Measurements from ENCODE around the gene DMC1. TPM values are rescaled to one million over a fixed set of nuclear protein-coding genes. Genes with fewer than 3 reads are reported as not detected.

The DMC1 gene
- total RNA-seq, 2 experiments from 2014 or later, result 12.3 to 12.5 TPM

- no peak for DNase-seq
- CTCF ChIA-PET, result interaction anchor here (1.1 to 1.9 kb wide), 2 partner anchors 13 kb away, joined by 3 to 4 read pairs; no protein-coding TSS in a partner anchor
- Mint-ChIP-seq H3K4me1 (peaks cover 53% of the 10 kb centered on the region), H3K27ac (no peak overlapping the region), H3K4me3 (no peak overlapping the region), H3K36me3 (ENCODE audit: low read depth) (peaks cover 80% of the 10 kb centered on the region), H3K27me3 (no peaks in the 10 kb centered on the region), H3K9me3 (no peaks in the 10 kb centered on the region)
- POLR2A ChIA-PET, result interaction anchor here (0.5 kb wide), 1 partner anchor 12 kb away, joined by 4 read pairs; no protein-coding TSS in a partner anchor
Observed at GRCh38 chr22:38489561-38490145, 80.3 kb downstream of the DMC1 start.

DNA sequence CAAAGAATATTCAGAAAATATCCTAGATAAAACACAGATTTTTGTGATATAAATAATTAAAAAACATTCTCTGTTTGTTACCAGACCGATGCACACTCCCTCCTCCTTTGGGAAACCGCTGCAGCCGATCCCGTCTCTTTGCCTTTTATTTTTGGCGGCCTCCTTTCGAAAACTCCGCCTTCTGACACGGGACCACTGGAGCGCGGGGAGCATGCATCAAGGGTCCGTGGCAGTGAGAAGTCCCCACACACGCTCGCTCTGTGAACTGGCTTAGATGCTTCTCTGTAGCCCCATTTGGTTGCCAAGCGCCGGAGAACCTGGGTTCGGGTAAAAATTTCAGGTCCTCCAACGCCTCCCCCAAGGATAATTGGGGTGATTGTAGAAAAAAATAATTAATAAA, 80.8 kb downstream of the DMC1 start:
- H3K9me3 Mint-ChIP-seq, result no peaks in the 10 kb centered on the region
- no peak for DNase-seq
- H3K36me3 Mint-ChIP-seq (ENCODE audit: low read depth), result peaks cover 79% of the 10 kb centered on the region
- no peak overlapping the region for H3K4me3 Mint-ChIP-seq
- POLR2A ChIA-PET, result interaction anchor here (0.5 kb wide), 1 partner anchor 13 kb away, joined by 4 read pairs; no protein-coding TSS in a partner anchor
- CTCF ChIA-PET, result no interaction called here
- H3K27ac Mint-ChIP-seq, result no peak overlapping the region
- peaks cover 52% of the 10 kb centered on the region for H3K4me1 Mint-ChIP-seq
- no peaks in the 10 kb centered on the region for H3K27me3 Mint-ChIP-seq

DNA sequence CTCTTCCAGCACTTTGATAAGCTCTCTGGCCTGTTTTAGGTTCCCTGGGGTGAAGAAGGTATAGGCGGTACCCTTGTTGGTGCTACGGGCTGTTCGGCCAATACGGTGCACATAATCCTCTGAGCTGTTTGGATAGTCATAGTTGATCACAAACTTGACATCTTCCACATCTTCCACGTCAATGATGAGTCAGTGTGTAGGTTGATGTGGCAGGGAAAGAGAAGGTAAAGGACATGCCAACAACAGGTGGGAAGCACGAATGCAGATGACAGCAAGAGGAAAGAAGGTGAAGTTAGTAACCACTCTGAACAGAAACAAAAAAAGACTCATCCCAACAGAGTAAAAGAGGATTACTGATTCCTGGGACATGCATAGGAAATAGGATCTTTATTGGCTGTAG, 82.0 kb downstream of the DMC1 start:
- CTCF ChIA-PET, result no interaction called here
- POLR2A ChIA-PET, result no interaction called here
- DNase-seq, result no peak
- Mint-ChIP-seq H3K4me1 (peaks cover 44% of the 10 kb centered on the region), H3K27me3 (no peaks in the 10 kb centered on the region), H3K9me3 (no peaks in the 10 kb centered on the region), H3K27ac (peak overlapping the region; percentile 7), H3K4me3 (no peak overlapping the region), H3K36me3 (ENCODE audit: low read depth) (peaks cover 79% of the 10 kb centered on the region)

DNA sequence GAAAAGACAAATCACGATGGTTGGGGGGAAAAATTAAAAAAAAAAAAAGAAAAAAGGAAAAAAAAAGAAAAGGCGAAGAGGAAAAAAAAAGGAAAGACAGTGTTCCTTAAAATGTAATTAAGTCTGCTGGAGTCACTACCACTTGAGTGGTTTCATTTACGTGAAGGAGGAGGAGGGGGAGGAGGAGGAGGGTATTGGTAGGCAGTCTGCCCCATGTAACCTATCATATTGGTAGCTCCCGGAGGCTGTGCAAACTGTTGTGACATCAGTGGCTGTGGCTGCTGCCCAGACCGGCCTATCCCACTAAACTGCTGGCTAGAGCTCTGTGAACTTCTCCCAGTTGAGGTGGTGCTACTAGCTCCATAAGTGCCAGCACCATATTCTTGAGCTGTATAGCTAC, 84.2 kb downstream of the DMC1 start:
- ChIA-PET POLR2A (no interaction called here), CTCF (interaction anchor here (1.7 kb wide), 1 partner anchor 9 kb away, joined by 5 read pairs; no protein-coding TSS in a partner anchor)
- Mint-ChIP-seq H3K4me3 (no peak overlapping the region), H3K27ac (no peak overlapping the region), H3K4me1 (peaks cover 32% of the 10 kb centered on the region), H3K9me3 (no peaks in the 10 kb centered on the region), H3K36me3 (ENCODE audit: low read depth) (peaks cover 84% of the 10 kb centered on the region), H3K27me3 (no peaks in the 10 kb centered on the region)
- DNase-seq, result no peak

- peaks cover 69% of the 10 kb centered on the region for H3K36me3 Mint-ChIP-seq (ENCODE audit: low read depth)
- no peaks in the 10 kb centered on the region for H3K9me3 Mint-ChIP-seq
- no peak for DNase-seq
- CTCF ChIA-PET, result interaction anchor here (0.7 to 1.2 kb wide), 2 partner anchors 9 to 11 kb away, joined by 3 to 4 read pairs; no protein-coding TSS in a partner anchor
- POLR2A ChIA-PET, result no interaction called here
- H3K4me3 Mint-ChIP-seq, result no peak overlapping the region
- H3K27me3 Mint-ChIP-seq, result no peaks in the 10 kb centered on the region
- peaks cover 19% of the 10 kb centered on the region for H3K4me1 Mint-ChIP-seq
- H3K27ac Mint-ChIP-seq, result no peak overlapping the region
Observed at GRCh38 chr22:38484244-38484643, 85.7 kb downstream of the DMC1 start.

- H3K4me3 Mint-ChIP-seq, result no peak overlapping the region
- ChIA-PET POLR2A (no interaction called here), CTCF (no interaction called here)
Observed at GRCh38 chr22:38482662-38483308, 87.2 kb downstream of the DMC1 start.

GRCh38 chr22:38481871-38482332, 88.1 kb downstream of the DMC1 start:
- no peak for DNase-seq
- Mint-ChIP-seq H3K27ac (no peak overlapping the region), H3K36me3 (ENCODE audit: low read depth) (peaks cover 55% of the 10 kb centered on the region), H3K4me1 (peaks cover 11% of the 10 kb centered on the region), H3K27me3 (no peaks in the 10 kb centered on the region), H3K9me3 (no peaks in the 10 kb centered on the region), H3K4me3 (no peak overlapping the region)
- CTCF ChIA-PET, result no interaction called here
- POLR2A ChIA-PET, result no interaction called here

More at GRCh38 chr22:38482662-38483308, 87.2 kb downstream of the DMC1 start:
- H3K9me3 Mint-ChIP-seq, result no peaks in the 10 kb centered on the region
- H3K27me3 Mint-ChIP-seq, result no peaks in the 10 kb centered on the region
- no peak for DNase-seq
- no peak overlapping the region for H3K27ac Mint-ChIP-seq
- H3K36me3 Mint-ChIP-seq (ENCODE audit: low read depth), result peaks cover 57% of the 10 kb centered on the region
- peaks cover 12% of the 10 kb centered on the region for H3K4me1 Mint-ChIP-seq

- CTCF ChIA-PET, result interaction anchor here (0.9 to 1.6 kb wide), 2 partner anchors 14 to 18 kb away, joined by 3 to 5 read pairs; no protein-coding TSS in a partner anchor
Observed at GRCh38 chr22:38481162-38481870, 88.7 kb downstream of the DMC1 start.

DNA sequence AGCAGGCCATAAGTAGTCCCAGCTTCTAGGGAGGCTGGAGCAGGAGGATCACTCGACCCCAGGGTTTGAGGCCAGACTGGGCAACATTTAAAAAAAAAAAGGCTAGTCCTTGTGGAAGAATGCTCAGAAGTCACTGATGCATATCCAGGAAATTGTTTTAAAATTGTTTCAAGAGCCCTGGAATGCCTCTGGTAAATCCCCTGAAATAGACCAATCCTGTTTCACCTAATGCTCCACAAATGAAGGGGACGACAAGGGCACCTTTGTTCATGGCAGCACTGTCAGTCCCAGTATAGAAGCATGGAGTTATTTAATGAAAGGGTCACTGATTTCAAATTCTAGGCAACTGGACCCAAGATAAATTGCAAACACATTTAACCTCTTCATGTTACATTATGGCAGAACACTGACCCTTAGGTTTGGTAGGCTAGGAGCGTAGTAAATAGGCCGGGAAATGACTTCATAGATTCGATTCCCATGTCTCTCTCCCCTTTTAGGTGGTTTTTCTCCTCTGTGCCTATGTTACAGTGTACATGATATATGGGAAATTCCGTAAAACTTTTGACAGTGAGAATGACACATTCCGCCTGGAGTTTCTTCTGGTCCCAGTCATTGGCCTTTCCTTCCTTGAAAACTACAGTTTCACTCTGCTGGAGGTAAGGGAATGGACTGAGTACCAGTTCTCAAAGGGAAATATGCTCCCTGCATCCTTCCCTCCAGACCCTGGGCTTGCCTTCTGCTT, 90.7 kb downstream of the DMC1 start:
- Mint-ChIP-seq H3K27ac (no peak overlapping the region), H3K9me3 (no peaks in the 10 kb centered on the region), H3K4me1 (peaks cover 5% of the 10 kb centered on the region), H3K27me3 (no peaks in the 10 kb centered on the region), H3K4me3 (no peak overlapping the region), H3K36me3 (ENCODE audit: low read depth) (peaks cover 34% of the 10 kb centered on the region)
- ChIA-PET POLR2A (interaction anchor here (1.1 kb wide), 1 partner anchor 226 kb away, joined by 3 read pairs; no protein-coding TSS in a partner anchor), CTCF (interaction anchor here (0.6 to 1.6 kb wide), 4 partner anchors 11 to 427 kb away, joined by 3 to 5 read pairs (median 3); no protein-coding TSS in a partner anchor)
- no peak for DNase-seq

More at GRCh38 chr22:38481162-38481870, 88.7 kb downstream of the DMC1 start:
- H3K4me1 Mint-ChIP-seq, result peaks cover 11% of the 10 kb centered on the region
- no peaks in the 10 kb centered on the region for H3K27me3 Mint-ChIP-seq
- H3K9me3 Mint-ChIP-seq, result no peaks in the 10 kb centered on the region
- peaks cover 50% of the 10 kb centered on the region for H3K36me3 Mint-ChIP-seq (ENCODE audit: low read depth)
- no peak overlapping the region for H3K4me3 Mint-ChIP-seq
- POLR2A ChIA-PET, result interaction anchor here (0.6 kb wide), 1 partner anchor 290 kb away, joined by 3 read pairs; no protein-coding TSS in a partner anchor
- peak overlapping the region; percentile 54 for H3K27ac Mint-ChIP-seq
- no peak for DNase-seq

DNA sequence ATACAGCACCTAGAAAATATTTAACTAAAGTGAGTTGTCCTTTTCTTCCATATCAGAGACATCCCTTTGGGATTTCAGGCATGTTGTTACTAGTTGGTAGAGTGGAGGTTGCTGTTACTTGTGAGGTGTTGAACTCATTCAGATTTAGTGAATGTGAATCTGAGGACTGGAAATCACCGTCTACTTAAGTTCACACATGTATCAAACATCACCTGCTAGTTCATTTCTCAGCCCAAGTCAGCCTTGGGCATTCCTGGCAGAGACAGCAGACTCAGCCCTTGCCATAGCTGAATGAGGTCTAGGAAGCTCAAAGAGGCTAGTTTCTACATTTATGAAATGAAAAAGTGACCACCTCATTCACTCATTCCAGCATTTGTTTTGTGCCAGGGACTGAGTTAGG, 92.4 kb downstream of the DMC1 start:
- Mint-ChIP-seq H3K4me1 (peaks cover 2% of the 10 kb centered on the region), H3K4me3 (no peak overlapping the region), H3K9me3 (no peaks in the 10 kb centered on the region), H3K27ac (no peak overlapping the region), H3K36me3 (ENCODE audit: low read depth) (peaks cover 17% of the 10 kb centered on the region), H3K27me3 (no peaks in the 10 kb centered on the region)
- POLR2A ChIA-PET, result no interaction called here
- CTCF ChIA-PET, result interaction anchor here (2.2 kb wide), 1 partner anchor 13 kb away, joined by 4 read pairs; no protein-coding TSS in a partner anchor
- no peak for DNase-seq

DNA sequence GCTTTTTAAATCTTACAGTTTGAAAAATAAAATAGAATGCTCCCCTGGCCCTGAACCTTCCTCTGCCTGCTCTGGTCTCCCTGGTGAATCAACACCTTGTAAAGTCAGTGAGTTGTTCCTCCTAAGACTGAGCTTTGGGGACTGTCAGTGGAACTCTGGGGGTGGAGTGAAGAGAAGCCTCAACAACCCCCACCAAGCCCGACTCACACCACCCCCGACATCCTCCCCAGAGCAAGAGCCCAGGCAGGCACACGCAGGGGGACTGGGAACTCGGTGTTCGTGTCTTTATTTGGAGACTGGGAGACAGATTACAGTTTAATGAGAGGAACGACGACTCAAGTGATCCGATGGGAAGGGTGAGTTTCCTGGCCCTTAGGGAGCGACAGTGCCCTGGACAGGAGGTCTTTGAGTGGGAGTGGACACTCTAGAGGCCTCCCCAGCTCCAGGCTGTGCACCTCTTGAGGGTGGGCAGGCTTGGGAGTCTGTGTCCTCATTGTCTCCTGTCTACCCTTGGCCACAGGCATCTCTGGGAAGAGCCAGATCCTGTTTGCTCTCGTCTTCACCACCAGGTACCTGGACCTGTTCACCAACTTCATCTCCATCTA, 95.9 kb downstream of the DMC1 start:
- H3K9me3 Mint-ChIP-seq, result no peaks in the 10 kb centered on the region
- H3K27me3 Mint-ChIP-seq, result no peaks in the 10 kb centered on the region
- H3K36me3 Mint-ChIP-seq (ENCODE audit: low read depth), result no peaks in the 10 kb centered on the region
- CTCF ChIA-PET, result interaction anchor here (0.7 to 1.4 kb wide), 2 partner anchors 11 to 240 kb away, joined by 3 read pairs; no protein-coding TSS in a partner anchor
- DNase-seq, result no peak
- H3K27ac Mint-ChIP-seq, result no peak overlapping the region
- peaks cover 2% of the 10 kb centered on the region for H3K4me1 Mint-ChIP-seq
- no peak overlapping the region for H3K4me3 Mint-ChIP-seq
- POLR2A ChIA-PET, result no interaction called here

DNA sequence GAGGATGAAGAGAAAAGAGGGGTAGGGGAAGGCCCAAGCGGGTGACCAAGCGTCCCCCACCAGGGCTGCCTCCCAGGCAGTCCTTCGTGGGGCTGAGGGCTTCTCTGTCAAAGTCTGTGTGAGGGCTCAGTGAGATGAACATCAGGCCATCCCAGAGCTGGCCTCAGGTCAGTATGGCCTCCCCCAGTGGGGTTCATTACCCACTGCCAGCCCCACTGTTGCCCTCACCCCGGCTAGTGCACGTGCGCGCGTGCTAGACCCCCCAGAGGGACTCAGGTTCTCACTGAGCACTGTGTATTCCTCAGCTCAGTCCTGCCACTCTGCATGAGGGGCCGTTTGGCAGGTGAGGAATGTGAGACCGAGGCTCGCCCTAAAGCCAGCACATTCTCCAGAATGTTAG, 98.7 kb downstream of the DMC1 start:
- ChIA-PET POLR2A (no interaction called here), CTCF (no interaction called here)
- H3K27me3 Mint-ChIP-seq, result peaks cover 17% of the 10 kb centered on the region

More for the DNA sequence above, 98.7 kb downstream of the DMC1 start:
- Mint-ChIP-seq H3K4me1 (peaks cover 10% of the 10 kb centered on the region), H3K27ac (no peak overlapping the region), H3K9me3 (no peaks in the 10 kb centered on the region), H3K36me3 (ENCODE audit: low read depth) (peaks cover 2% of the 10 kb centered on the region), H3K4me3 (no peak overlapping the region)
- no peak for DNase-seq

Measured in activated CD4-positive, alpha-beta T cell treated with anti-CD3 and anti-CD28 coated beads, Interleukin-2, amount 10 ng/mL, durations not matched to agents 7 days and 5 days (primary cell).